ENCODE data around the gene MOV10.

The MOV10 gene

GRCh38 chr1:112673592-112674439, 643 bp upstream of the MOV10 start:
- peak; percentile 48 for DNase-seq (ENCODE audit: low spot score)

GRCh38 chr1:112674986-112675727, 698 bp downstream of the MOV10 start:
- DNase-seq (ENCODE audit: low spot score), result peak; percentile 21

- no peak for DNase-seq (ENCODE audit: low spot score)
These were observed 1.4 kb downstream of the MOV10 start for GRCh38 chr1:112675728-112676381.

- DNase-seq (ENCODE audit: low spot score), result no peak
These were observed 2.1 kb downstream of the MOV10 start for GRCh38 chr1:112676543-112676942.

GRCh38 chr1:112677501-112677900, 3.0 kb downstream of the MOV10 start:
- no peak for DNase-seq (ENCODE audit: low spot score)

- no peak for DNase-seq (ENCODE audit: low spot score)
These were observed 4.1 kb downstream of the MOV10 start for GRCh38 chr1:112678605-112679004.

GRCh38 chr1:112685913-112686312, 11.5 kb downstream of the MOV10 start:
- no peak for DNase-seq (ENCODE audit: low spot score)

- no peak for DNase-seq (ENCODE audit: low spot score)
These were observed 12.0 kb downstream of the MOV10 start for GRCh38 chr1:112686417-112686816.

GRCh38 chr1:112686835-112687234, 12.4 kb downstream of the MOV10 start:
- no peak for DNase-seq (ENCODE audit: low spot score)

GRCh38 chr1:112687361-112687760, 12.9 kb downstream of the MOV10 start:
- DNase-seq (ENCODE audit: low spot score), result no peak

- no peak for DNase-seq (ENCODE audit: low spot score)
These were observed 13.5 kb downstream of the MOV10 start for GRCh38 chr1:112687785-112688496.

GRCh38 chr1:112688781-112689193, 14.3 kb downstream of the MOV10 start:
- DNase-seq (ENCODE audit: low spot score), result no peak

GRCh38 chr1:112689196-112689841, 14.9 kb downstream of the MOV10 start:
- DNase-seq (ENCODE audit: low spot score), result no peak

- no peak for DNase-seq (ENCODE audit: low spot score)
These were observed 15.4 kb downstream of the MOV10 start for GRCh38 chr1:112689842-112690237.

- DNase-seq (ENCODE audit: low spot score), result no peak
These were observed 18.2 kb downstream of the MOV10 start for GRCh38 chr1:112692681-112693080.

- no peak for DNase-seq (ENCODE audit: low spot score)
These were observed 19.4 kb downstream of the MOV10 start for GRCh38 chr1:112693821-112694220.

- DNase-seq (ENCODE audit: low spot score), result no peak
These were observed 20.0 kb downstream of the MOV10 start for GRCh38 chr1:112694363-112694929.

- no peak for DNase-seq (ENCODE audit: low spot score)
These were observed 20.8 kb downstream of the MOV10 start for GRCh38 chr1:112695276-112695675.

GRCh38 chr1:112696578-112697314, 22.3 kb downstream of the MOV10 start:
- DNase-seq (ENCODE audit: low spot score), result no peak

GRCh38 chr1:112697781-112698201, 23.3 kb downstream of the MOV10 start:
- no peak for DNase-seq (ENCODE audit: low spot score)

All from LoVo (cell line).